ENCODE data around the gene GASK1A. TPM values are rescaled to one million over a fixed set of nuclear protein-coding genes. Genes with fewer than 3 reads are reported as not detected.

Gene GASK1A
- total and polyA plus RNA-seq, 2 donors (not counting 1 experiment from before 2014, with no cell fraction given) = 0.14 to 1.8 TPM

- Histone ChIP-seq H3K79me2 (ENCODE audit: control insufficient read depth, insufficient read depth, low read length) (no peaks in the 10 kb centered on the region), H3K9me3 (ENCODE audit: control insufficient read depth, insufficient read depth, low read depth, low read length) (no peaks in the 10 kb centered on the region), H3K36me3 (ENCODE audit: control insufficient read depth, insufficient read depth, low read length) (no peaks in the 10 kb centered on the region), H3K4me1 (ENCODE audit: control insufficient read depth, extremely low read depth, insufficient read depth, low read length) (no peaks in the 10 kb centered on the region), H3K4me2 (ENCODE audit: extremely low read depth, insufficient read depth, low read length) (no peak overlapping the region), H3K27me3 (ENCODE audit: control insufficient read depth, insufficient read depth, low read length) (no peaks in the 10 kb centered on the region), H4K20me1 (ENCODE audit: control insufficient read depth, extremely low read depth, insufficient read depth, low read length) (no peaks in the 10 kb centered on the region), H2AFZ (ENCODE audit: low read length) (no peak overlapping the region), H3K9ac (ENCODE audit: insufficient read depth, low read length) (no peak overlapping the region), H3K27ac (ENCODE audit: insufficient read depth, low read length) (no peak overlapping the region), H3K4me3 (replicated peaks in 1 of 4; ENCODE audit: control extremely low read depth in 1 of 4, insufficient read depth in 1 of 4, low read depth in 3 of 4, low read length in 4 of 4) (no peak overlapping the region)
- no peak for DNase-seq (ENCODE audit: low read depth in 2 of 2)
- no peak for TF ChIP-seq EZH2 (IDR thresholded peaks at IDR 0.05; ENCODE audit: low read length, missing control alignments)
- TF ChIP-seq, protein P1, sequence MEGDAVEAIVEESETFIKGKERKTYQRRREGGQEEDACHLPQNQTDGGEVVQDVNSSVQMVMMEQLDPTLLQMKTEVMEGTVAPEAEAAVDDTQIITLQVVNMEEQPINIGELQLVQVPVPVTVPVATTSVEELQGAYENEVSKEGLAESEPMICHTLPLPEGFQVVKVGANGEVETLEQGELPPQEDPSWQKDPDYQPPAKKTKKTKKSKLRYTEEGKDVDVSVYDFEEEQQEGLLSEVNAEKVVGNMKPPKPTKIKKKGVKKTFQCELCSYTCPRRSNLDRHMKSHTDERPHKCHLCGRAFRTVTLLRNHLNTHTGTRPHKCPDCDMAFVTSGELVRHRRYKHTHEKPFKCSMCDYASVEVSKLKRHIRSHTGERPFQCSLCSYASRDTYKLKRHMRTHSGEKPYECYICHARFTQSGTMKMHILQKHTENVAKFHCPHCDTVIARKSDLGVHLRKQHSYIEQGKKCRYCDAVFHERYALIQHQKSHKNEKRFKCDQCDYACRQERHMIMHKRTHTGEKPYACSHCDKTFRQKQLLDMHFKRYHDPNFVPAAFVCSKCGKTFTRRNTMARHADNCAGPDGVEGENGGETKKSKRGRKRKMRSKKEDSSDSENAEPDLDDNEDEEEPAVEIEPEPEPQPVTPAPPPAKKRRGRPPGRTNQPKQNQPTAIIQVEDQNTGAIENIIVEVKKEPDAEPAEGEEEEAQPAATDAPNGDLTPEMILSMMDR (conservative IDR thresholded peaks at IDR 0.05 in 1 of 2, IDR thresholded peaks at IDR 0.05 in 1 of 2; ENCODE audit: low read depth in 1 of 2, low read length in 2 of 2) = no peak
These were observed 15.5 kb downstream of the GASK1A start for GRCh38 chr3:42994595-42994994.

- Histone ChIP-seq H3K4me3 (replicated peaks in 1 of 4; ENCODE audit: control extremely low read depth in 1 of 4, insufficient read depth in 1 of 4, low read depth in 3 of 4, low read length in 4 of 4) (no peak overlapping the region), H3K9me3 (ENCODE audit: control insufficient read depth, insufficient read depth, low read depth, low read length) (no peaks in the 10 kb centered on the region), H3K79me2 (ENCODE audit: control insufficient read depth, insufficient read depth, low read length) (no peaks in the 10 kb centered on the region), H3K4me2 (ENCODE audit: extremely low read depth, insufficient read depth, low read length) (no peak overlapping the region), H3K27ac (ENCODE audit: insufficient read depth, low read length) (no peak overlapping the region), H3K9ac (ENCODE audit: insufficient read depth, low read length) (no peak overlapping the region), H3K36me3 (ENCODE audit: control insufficient read depth, insufficient read depth, low read length) (no peaks in the 10 kb centered on the region), H3K4me1 (ENCODE audit: control insufficient read depth, extremely low read depth, insufficient read depth, low read length) (peaks cover 3% of the 10 kb centered on the region), H3K27me3 (ENCODE audit: control insufficient read depth, insufficient read depth, low read length) (no peaks in the 10 kb centered on the region), H4K20me1 (ENCODE audit: control insufficient read depth, extremely low read depth, insufficient read depth, low read length) (no peaks in the 10 kb centered on the region), H2AFZ (ENCODE audit: low read length) (no peak overlapping the region)
- no peak for TF ChIP-seq EZH2 (IDR thresholded peaks at IDR 0.05; ENCODE audit: low read length, missing control alignments)
- TF ChIP-seq, protein P1 (conservative IDR thresholded peaks at IDR 0.05 in 1 of 2, IDR thresholded peaks at IDR 0.05 in 1 of 2; ENCODE audit: low read depth in 1 of 2, low read length in 2 of 2) = no peak
- DNase-seq (ENCODE audit: low read depth in 2 of 2) = no peak
These were observed 16.9 kb downstream of the GASK1A start for GRCh38 chr3:42996021-42996420.

DNA sequence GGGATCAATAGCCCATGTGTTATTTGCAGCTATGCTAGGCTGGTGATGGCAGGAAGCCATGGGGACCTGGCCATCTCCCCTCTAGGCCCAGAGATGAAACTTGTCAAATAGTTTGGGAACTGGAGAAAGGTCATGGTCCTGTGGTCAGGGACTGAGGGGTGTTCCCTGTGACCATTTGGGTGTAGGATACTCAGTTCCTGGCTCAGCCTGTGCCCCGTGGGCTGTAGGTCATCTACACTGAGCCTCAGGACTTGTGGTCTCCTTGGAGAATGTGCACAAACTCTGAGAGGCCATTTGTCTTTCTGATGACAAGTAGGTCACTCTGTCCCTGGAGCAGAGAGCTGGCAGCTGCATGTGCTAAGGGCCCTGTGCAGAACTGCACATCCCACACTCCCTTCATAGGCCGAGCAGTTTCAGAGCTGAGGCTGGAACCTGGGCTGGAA lies 17.5 kb downstream of the GASK1A start:
- Histone ChIP-seq H2AFZ (ENCODE audit: low read length) (no peak overlapping the region), H3K9me3 (ENCODE audit: control insufficient read depth, insufficient read depth, low read depth, low read length) (no peaks in the 10 kb centered on the region), H3K27ac (ENCODE audit: insufficient read depth, low read length) (no peak overlapping the region), H3K4me3 (replicated peaks in 1 of 4; ENCODE audit: control extremely low read depth in 1 of 4, insufficient read depth in 1 of 4, low read depth in 3 of 4, low read length in 4 of 4) (no peak overlapping the region), H3K79me2 (ENCODE audit: control insufficient read depth, insufficient read depth, low read length) (no peaks in the 10 kb centered on the region), H4K20me1 (ENCODE audit: control insufficient read depth, extremely low read depth, insufficient read depth, low read length) (no peaks in the 10 kb centered on the region), H3K36me3 (ENCODE audit: control insufficient read depth, insufficient read depth, low read length) (no peaks in the 10 kb centered on the region), H3K4me2 (ENCODE audit: extremely low read depth, insufficient read depth, low read length) (no peak overlapping the region), H3K27me3 (ENCODE audit: control insufficient read depth, insufficient read depth, low read length) (no peaks in the 10 kb centered on the region), H3K9ac (ENCODE audit: insufficient read depth, low read length) (no peak overlapping the region), H3K4me1 (ENCODE audit: control insufficient read depth, extremely low read depth, insufficient read depth, low read length) (peaks cover 5% of the 10 kb centered on the region)
- DNase-seq (ENCODE audit: low read depth in 2 of 2) = no peak
- no peak for TF ChIP-seq EZH2 (IDR thresholded peaks at IDR 0.05; ENCODE audit: low read length, missing control alignments)
- TF ChIP-seq, protein P1 (conservative IDR thresholded peaks at IDR 0.05 in 1 of 2, IDR thresholded peaks at IDR 0.05 in 1 of 2; ENCODE audit: low read depth in 1 of 2, low read length in 2 of 2) = no peak

Data from fibroblast of lung (primary cell).